GM12878 (cell line): ENCODE measurements around the gene MRPL44. TPM values are rescaled to one million over a fixed set of nuclear protein-coding genes. Genes with fewer than 3 reads are reported as not detected.

ENCODE experiments used
- polyA plus RNA-seq, 11 experiments: library from polyadenylated mRNA; depleted of rRNA in 4 of 11; unstranded in 6 of 11; stranded (reverse) in 5 of 11; fragments of >200 nt; fragmentation: Nextera tagmentation in 4 of 11; fragmentation: Illumina TruSeq in 1 of 11; extraction: Ambion mirVana in 4 of 11; extraction: Trizol in 1 of 11; gene quantifications; 1 replicate in 1 of 11; 2 replicates in 10 of 11; pipeline versions ENCODE4 v1.2.1 to v1.2.3, GENCODE V29; 2011 to 2016; ENCODE audit warnings: inconsistent platforms in 2 of 11, missing spikeins in 2 of 11, low read depth in 1 of 11
- total RNA-seq, 4 experiments: library from RNA; depleted of rRNA in 3 of 4; stranded (reverse); fragments of >200 nt in 3 of 4; fragmentation: Illumina TruSeq in 1 of 4; extraction: Trizol in 1 of 4; gene quantifications; 2 replicates each; pipeline versions ENCODE4 v1.2.1 to v1.2.3, GENCODE V29; 2013 to 2021

The MRPL44 gene
- total and polyA plus RNA-seq, 10 of the 15 experiments (the other 5 are each of a cell fraction or from before 2014, with no cell fraction given): 18.3 to 44.3 (median 37.5) TPM

Other genes with a start within 250 kb of the MRPL44 start
- gene AP1S3, start 119.9 kb upstream of the MRPL44 start, total RNA-seq (2014; rRNA removed): 5.6 and 6.9 TPM in 2 replicates
- gene AP1S3, start 119.9 kb upstream of the MRPL44 start, total RNA-seq (2014; rRNA removed; fragmentation: Illumina TruSeq; extraction: Trizol): 9.2 and 9.5 TPM in 2 replicates
- 7.6 and 9.2 TPM in 2 replicates for gene AP1S3, start 119.9 kb upstream of the MRPL44 start, total RNA-seq (2021)
- 8.4 and 13.9 TPM in 2 replicates for gene AP1S3, start 119.9 kb upstream of the MRPL44 start, polyA plus RNA-seq (2011; rRNA removed)
- 9.7 and 10.6 TPM in 2 replicates for gene AP1S3, start 119.9 kb upstream of the MRPL44 start, polyA plus RNA-seq (2014; fragmentation: Illumina TruSeq; extraction: Trizol)
- gene AP1S3, start 119.9 kb upstream of the MRPL44 start, polyA plus RNA-seq (2014; fragmentation: Nextera tagmentation; extraction: Ambion mirVana): 1 to 10 TPM; 2.6 to 3.3 TPM
- gene AP1S3, start 119.9 kb upstream of the MRPL44 start, polyA plus RNA-seq (2014; rRNA removed): 11.5 and 11.8 TPM in 2 replicates
- 10 to 100 TPM; 13.0 to 14.3 TPM for gene AP1S3, start 119.9 kb upstream of the MRPL44 start, polyA plus RNA-seq (2016; fragmentation: Nextera tagmentation; extraction: Ambion mirVana)
- gene WDFY1, start 12.1 kb upstream of the MRPL44 start, total RNA-seq (2014; rRNA removed): 16.7 and 17.0 TPM in 2 replicates
- gene WDFY1, start 12.1 kb upstream of the MRPL44 start, total RNA-seq (2014; rRNA removed; fragmentation: Illumina TruSeq; extraction: Trizol): 13.2 and 14.3 TPM in 2 replicates
- 10.5 and 10.9 TPM in 2 replicates for gene WDFY1, start 12.1 kb upstream of the MRPL44 start, total RNA-seq (2021)
- gene WDFY1, start 12.1 kb upstream of the MRPL44 start, polyA plus RNA-seq (2011; rRNA removed): 28.1 and 36.3 TPM in 2 replicates
- 11.9 and 14.3 TPM in 2 replicates for gene WDFY1, start 12.1 kb upstream of the MRPL44 start, polyA plus RNA-seq (2014; fragmentation: Illumina TruSeq; extraction: Trizol)
- 1 to 10 TPM; 2.9 to 4.6 TPM for gene WDFY1, start 12.1 kb upstream of the MRPL44 start, polyA plus RNA-seq (2014; fragmentation: Nextera tagmentation; extraction: Ambion mirVana)
- gene WDFY1, start 12.1 kb upstream of the MRPL44 start, polyA plus RNA-seq (2014; rRNA removed): 9.8 and 11.1 TPM in 2 replicates
- gene WDFY1, start 12.1 kb upstream of the MRPL44 start, polyA plus RNA-seq (2016; fragmentation: Nextera tagmentation; extraction: Ambion mirVana): 10 to 100 TPM; 20.3 to 22.0 TPM
- 0.22 and 0.40 TPM in 2 replicates for gene SERPINE2, start 81.8 kb downstream of the MRPL44 start, total RNA-seq (2014; rRNA removed)
- 0.22 and 0.32 TPM in 2 replicates for gene SERPINE2, start 81.8 kb downstream of the MRPL44 start, total RNA-seq (2014; rRNA removed; fragmentation: Illumina TruSeq; extraction: Trizol)
- gene SERPINE2, start 81.8 kb downstream of the MRPL44 start, total RNA-seq (2021): 0.92 and 1.0 TPM in 2 replicates
- 0.10 and 0.18 TPM in 2 replicates for gene SERPINE2, start 81.8 kb downstream of the MRPL44 start, polyA plus RNA-seq (2011; rRNA removed)
- 0.62 and 1.5 TPM in 2 replicates for gene SERPINE2, start 81.8 kb downstream of the MRPL44 start, polyA plus RNA-seq (2014; fragmentation: Illumina TruSeq; extraction: Trizol)
- under 1 TPM; 0.24 to 0.39 TPM for gene SERPINE2, start 81.8 kb downstream of the MRPL44 start, polyA plus RNA-seq (2014; fragmentation: Nextera tagmentation; extraction: Ambion mirVana)
- gene SERPINE2, start 81.8 kb downstream of the MRPL44 start, polyA plus RNA-seq (2014; rRNA removed): 0.26 and 0.30 TPM in 2 replicates
- 1 to 10 TPM; 1.3 to 1.7 TPM for gene SERPINE2, start 81.8 kb downstream of the MRPL44 start, polyA plus RNA-seq (2016; fragmentation: Nextera tagmentation; extraction: Ambion mirVana)